Lower lobe of right lung (tissue), 2 donors: ENCODE results near the gene ODC1. TPM values are rescaled to one million over a fixed set of nuclear protein-coding genes. Genes with fewer than 3 reads are reported as not detected.
A peak's percentile ranks its signal among the peaks of the same experiment; 100 is the strongest.

Experiments used
- ATAC-seq, 2 donors: fragments of 200-7000 bp; cut with Tn5 transposase; one replicate each; pipeline ENCODE4 v1.9.1; 2020 to 2022; ENCODE audit warnings: mild to moderate bottlenecking in 2 of 2, moderate library complexity in 2 of 2
- DNase-seq: peaks from one replicate; pipeline ENCODE4 v3.0.0-alpha.2; 2020
- H3K27ac ChIP-seq: fragments of 200-600 bp; one replicate; pipeline ENCODE4 v1.8.0; 2022
- H3K27me3 ChIP-seq: fragments of 200-600 bp; one replicate; pipeline ENCODE4 v1.8.0; 2022; ENCODE audit warnings: low read depth
- H3K36me3 ChIP-seq: fragments of 200-600 bp; one replicate; pipeline ENCODE4 v1.8.0; 2022; ENCODE audit warnings: mild to moderate bottlenecking
- H3K4me1 ChIP-seq: fragments of 200-600 bp; one replicate; pipeline ENCODE4 v1.8.0; 2022
- H3K4me3 ChIP-seq: fragments of 200-600 bp; one replicate; pipeline ENCODE4 v1.8.0; 2022; ENCODE audit warnings: mild to moderate bottlenecking
- H3K9me3 ChIP-seq: fragments of 200-600 bp; one replicate; pipeline ENCODE4 v1.8.0; 2022
- CTCF ChIP-seq: fragments of 200-600 bp; IDR thresholded peaks from one replicate; pipeline ENCODE4 v1.8.0; 2022; ENCODE audit warnings: antibody characterized with exemption, mild to moderate bottlenecking
- intact Hi-C: fragments of 100-400 bp; cut with DNase I; formaldehyde crosslinking; loops from one replicate; pipeline ENCODE4 v1.11.0; 2022
- total RNA-seq: library from RNA; stranded (reverse); fragmentation: NEBNext Ultra II Directional; extraction: Animal tissue kit (Norgen Biotek cat#: 25700); gene quantifications from one replicate; pipeline ENCODE4 v1.2.1, GENCODE V29; 2021
- donor health status: DM: no; HTN: yes; CAD: no; lungs with severe emphysema.

The ODC1 gene
- total RNA-seq, 1 donor from 2014 or later = 30.1 TPM

GRCh38 chr2:10410823-10411437 lies 37.2 kb downstream of the ODC1 start:
- DNase-seq = no peak
- TF ChIP-seq CTCF = no peak
- Histone ChIP-seq H3K4me3 (no peak overlapping the region), H3K27ac (no peak overlapping the region), H3K36me3 (peaks cover 4% of the 10 kb centered on the region), H3K4me1 (peaks cover 60% of the 10 kb centered on the region), H3K27me3 (no peaks in the 10 kb centered on the region), H3K9me3 (no peaks in the 10 kb centered on the region)
- intact Hi-C loops = no loop called here
- ATAC-seq = no peak

GRCh38 chr2:10410001-10410822 lies 37.9 kb downstream of the ODC1 start:
- intact Hi-C loops = no loop called here
- H3K4me3 ChIP-seq = no peak overlapping the region
- no peaks in the 10 kb centered on the region for H3K27me3 ChIP-seq
- peaks cover 67% of the 10 kb centered on the region for H3K4me1 ChIP-seq
- no peak for ATAC-seq
- H3K27ac ChIP-seq = peak overlapping the region; percentile 48
- peaks cover 4% of the 10 kb centered on the region for H3K36me3 ChIP-seq
- TF ChIP-seq CTCF = no peak
- H3K9me3 ChIP-seq = no peaks in the 10 kb centered on the region
- no peak for DNase-seq

DNA sequence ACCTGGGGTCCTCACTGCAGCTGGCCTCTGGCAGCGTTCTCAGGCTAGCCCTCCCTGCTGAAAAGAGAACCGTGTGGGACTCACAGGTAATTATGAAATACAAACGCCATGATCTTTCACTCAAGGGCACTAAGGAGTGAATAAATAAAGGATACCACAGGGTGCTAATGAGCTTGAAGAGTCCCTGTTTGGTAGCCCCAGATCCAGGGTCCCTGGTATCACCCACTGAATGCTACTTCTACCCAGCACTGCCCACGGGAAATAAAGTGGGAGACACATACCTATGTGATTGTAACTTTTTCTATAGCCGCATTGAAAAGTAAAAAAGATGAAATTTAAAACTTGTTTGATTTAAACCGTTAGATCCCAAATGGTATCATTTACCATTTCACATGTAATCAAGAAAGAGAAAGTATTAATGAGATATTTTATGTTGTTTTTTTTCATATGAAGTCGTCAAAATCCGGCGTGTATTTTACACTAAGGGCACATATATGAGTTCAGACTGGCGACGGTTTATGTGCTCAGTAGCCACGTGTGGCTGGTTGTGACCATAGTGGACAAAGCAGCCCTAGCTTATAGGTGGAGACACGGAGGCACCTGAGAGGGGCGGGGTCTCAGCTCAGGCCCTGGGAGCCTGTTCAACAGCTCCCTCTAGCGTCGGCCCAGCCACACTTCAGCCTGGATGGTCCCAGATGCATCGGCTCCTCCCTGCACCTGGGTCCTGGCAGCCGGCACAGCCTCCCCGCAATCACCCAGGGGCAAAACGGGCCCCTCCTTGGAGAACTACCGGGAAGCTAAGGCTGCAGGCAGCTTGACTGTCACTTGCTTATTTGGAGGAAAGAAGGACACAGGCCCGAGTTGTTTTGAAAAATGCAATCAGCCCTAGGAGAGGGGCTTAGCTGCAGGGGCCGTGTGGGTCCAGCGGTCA lies 39.2 kb downstream of the ODC1 start:
- ATAC-seq (peak; percentile 86 to 92), DNase-seq (peak; percentile 93)
- H3K36me3 ChIP-seq = peaks cover 12% of the 10 kb centered on the region
- peak; percentile 95 for TF ChIP-seq CTCF
- no peaks in the 10 kb centered on the region for H3K9me3 ChIP-seq
- peak overlapping the region; percentile 14 for H3K4me3 ChIP-seq
- intact Hi-C loops = no loop called here
- peak overlapping the region; percentile 79 for H3K27ac ChIP-seq
- H3K27me3 ChIP-seq = no peaks in the 10 kb centered on the region
- H3K4me1 ChIP-seq = peaks cover 72% of the 10 kb centered on the region

- Histone ChIP-seq H3K27ac (peak overlapping the region; percentile 79), H3K4me1 (peaks cover 74% of the 10 kb centered on the region), H3K27me3 (no peaks in the 10 kb centered on the region), H3K36me3 (peaks cover 14% of the 10 kb centered on the region), H3K4me3 (peak overlapping the region; percentile 10), H3K9me3 (no peaks in the 10 kb centered on the region)
- intact Hi-C loops = no loop called here
- ATAC-seq (peak; percentile 86 to 93), DNase-seq (peak; percentile 82)
- no peak for TF ChIP-seq CTCF
Observed at GRCh38 chr2:10407841-10408648, 40.1 kb downstream of the ODC1 start.
